Chondrocyte (in vitro differentiated cells): ENCODE results near the gene CCR9. TPM values are rescaled to one million over a fixed set of nuclear protein-coding genes. Genes with fewer than 3 reads are reported as not detected.

Source experiments
- DNase-seq: peaks from one replicate; pipeline ENCODE4 v3.0.0; 2021; ENCODE audit warnings: mixed read lengths, low spot score
- H3K27ac Mint-ChIP-seq: one replicate; pipeline ENCODE4 v1.8.0; 2021; ENCODE audit warnings: mild to moderate bottlenecking, moderate library complexity, mixed read lengths; ENCODE audit not compliant: unreplicated experiment
- H3K27me3 Mint-ChIP-seq: 2 replicates; pipeline ENCODE4 v1.8.0; 2021; ENCODE audit warnings: low read depth, mixed read lengths
- H3K36me3 Mint-ChIP-seq: 2 replicates; pipeline ENCODE4 v1.8.0; 2021; ENCODE audit warnings: low read depth, mixed read lengths
- H3K4me1 Mint-ChIP-seq: 2 replicates; pipeline ENCODE4 v1.8.0; 2021; ENCODE audit warnings: low read depth, mild to moderate bottlenecking, mixed read lengths
- H3K4me3 Mint-ChIP-seq: one replicate; pipeline ENCODE4 v1.8.0; 2021; ENCODE audit warnings: mild to moderate bottlenecking, moderate library complexity, mixed read lengths; ENCODE audit not compliant: unreplicated experiment
- H3K9me3 Mint-ChIP-seq: 2 replicates; pipeline ENCODE4 v1.8.0; 2021; ENCODE audit warnings: low read depth, mixed read lengths
- CTCF ChIP-seq: fragments of 200-600 bp; sonication (generic); IDR thresholded peaks from 2 replicates; pipeline ENCODE4 v1.5.0; 2021; ENCODE audit warnings: antibody characterized with exemption, mild to moderate bottlenecking, moderate library complexity
- total RNA-seq: library from RNA; stranded (reverse); gene quantifications from 3 replicates; pipeline ENCODE4 v1.2.1, GENCODE V29; 2021

Gene CCR9
- total RNA-seq, 1 donor from 2014 or later: not detected

DNA sequence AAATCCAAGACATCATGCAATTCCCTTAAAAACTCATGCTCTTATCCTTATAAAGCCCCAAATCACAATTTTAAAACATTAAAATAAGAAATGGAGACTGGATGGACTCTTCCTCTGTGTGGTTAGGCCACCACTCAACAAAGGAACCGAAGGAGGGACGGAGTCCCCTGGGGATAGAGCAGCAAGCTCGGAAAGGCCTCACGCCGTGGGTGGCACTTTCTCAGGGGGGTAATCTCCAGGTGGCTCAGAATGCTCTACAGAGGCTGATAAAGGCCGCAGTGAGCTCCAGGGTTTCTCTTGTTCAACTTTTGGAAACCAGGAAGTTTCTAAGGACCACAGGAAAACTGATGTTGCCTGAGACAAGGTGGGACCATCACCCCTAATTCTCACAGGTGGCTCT lies 23.2 kb downstream of the CCR9 start:
- Mint-ChIP-seq H3K9me3 (no peaks in the 10 kb centered on the region), H3K36me3 (peaks cover 2% of the 10 kb centered on the region), H3K4me3 (no peak overlapping the region), H3K27ac (no peak overlapping the region), H3K4me1 (peaks cover 11% of the 10 kb centered on the region), H3K27me3 (no peaks in the 10 kb centered on the region)
- no peak for TF ChIP-seq CTCF
- no peak for DNase-seq

- Mint-ChIP-seq H3K27me3 (no peaks in the 10 kb centered on the region), H3K36me3 (no peaks in the 10 kb centered on the region), H3K9me3 (no peaks in the 10 kb centered on the region), H3K27ac (no peak overlapping the region), H3K4me3 (no peak overlapping the region), H3K4me1 (peaks cover 21% of the 10 kb centered on the region)
- DNase-seq: no peak
- no peak for TF ChIP-seq CTCF
Measured at GRCh38 chr3:45910892-45911291, 24.5 kb downstream of the CCR9 start.

DNA sequence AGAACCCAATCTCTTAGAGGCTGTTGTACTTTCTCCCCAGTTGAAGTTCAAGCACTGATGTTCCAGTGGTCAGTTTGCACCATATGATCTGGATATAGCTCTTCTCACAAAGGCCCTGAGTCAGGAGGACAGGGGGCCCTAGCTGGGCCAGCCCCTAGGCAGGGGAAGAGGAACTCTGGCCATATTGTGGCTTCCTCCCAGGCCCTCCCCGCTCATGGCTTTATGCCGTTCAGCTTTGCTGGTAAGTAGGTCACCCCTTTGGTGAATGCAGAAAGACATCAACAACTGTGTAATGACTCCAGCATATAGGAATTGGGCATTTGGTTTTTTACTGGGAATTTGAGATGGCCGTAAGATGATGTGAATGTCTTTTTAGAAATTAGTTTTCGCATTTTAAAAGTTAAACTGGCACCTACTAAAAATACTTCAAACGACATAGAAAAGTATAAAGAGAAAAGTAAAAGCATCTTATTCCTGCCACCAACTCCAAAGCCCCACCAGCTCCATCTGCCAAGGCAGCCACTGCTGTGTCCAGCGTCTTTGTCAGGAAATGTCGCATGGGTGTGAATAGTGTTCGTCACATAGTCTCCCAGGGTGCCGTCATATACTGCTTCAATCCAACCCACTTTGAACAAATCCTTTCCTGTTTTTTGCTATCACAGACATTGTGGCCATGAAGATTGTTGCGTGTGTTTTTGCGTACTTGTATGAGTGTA lies 25.3 kb downstream of the CCR9 start:
- Mint-ChIP-seq H3K36me3 (no peaks in the 10 kb centered on the region), H3K27ac (no peak overlapping the region), H3K4me1 (peaks cover 25% of the 10 kb centered on the region), H3K27me3 (no peaks in the 10 kb centered on the region), H3K9me3 (no peaks in the 10 kb centered on the region), H3K4me3 (no peak overlapping the region)
- DNase-seq: no peak
- TF ChIP-seq CTCF: no peak

GRCh38 chr3:45912435-45912834 lies 26.1 kb downstream of the CCR9 start:
- DNase-seq: no peak
- Mint-ChIP-seq H3K27ac (no peak overlapping the region), H3K4me1 (peaks cover 28% of the 10 kb centered on the region), H3K4me3 (no peak overlapping the region), H3K9me3 (no peaks in the 10 kb centered on the region), H3K36me3 (no peaks in the 10 kb centered on the region), H3K27me3 (no peaks in the 10 kb centered on the region)
- no peak for TF ChIP-seq CTCF

- H3K27ac Mint-ChIP-seq: no peak overlapping the region
- H3K36me3 Mint-ChIP-seq: peaks cover 5% of the 10 kb centered on the region
- no peaks in the 10 kb centered on the region for H3K9me3 Mint-ChIP-seq
- TF ChIP-seq CTCF: no peak
- no peak overlapping the region for H3K4me3 Mint-ChIP-seq
- no peak for DNase-seq
- H3K4me1 Mint-ChIP-seq: peaks cover 24% of the 10 kb centered on the region
- no peaks in the 10 kb centered on the region for H3K27me3 Mint-ChIP-seq
Measured at GRCh38 chr3:45914362-45915058, 28.2 kb downstream of the CCR9 start.
